ENCODE results near the gene RASA4B. TPM values are rescaled to one million over a fixed set of nuclear protein-coding genes. Genes with fewer than 3 reads are reported as not detected.
A peak's percentile ranks its signal among the peaks of the same experiment; 100 is the strongest.
"Not testable (repeated sequence)": the region's sequence is repeated elsewhere in the genome, so short reads cannot be mapped to it uniquely, and the experiment has no call there.

RASA4B gene
- 10 to 100 TPM; 20.0 to 29.8 TPM for total RNA-seq

DNA sequence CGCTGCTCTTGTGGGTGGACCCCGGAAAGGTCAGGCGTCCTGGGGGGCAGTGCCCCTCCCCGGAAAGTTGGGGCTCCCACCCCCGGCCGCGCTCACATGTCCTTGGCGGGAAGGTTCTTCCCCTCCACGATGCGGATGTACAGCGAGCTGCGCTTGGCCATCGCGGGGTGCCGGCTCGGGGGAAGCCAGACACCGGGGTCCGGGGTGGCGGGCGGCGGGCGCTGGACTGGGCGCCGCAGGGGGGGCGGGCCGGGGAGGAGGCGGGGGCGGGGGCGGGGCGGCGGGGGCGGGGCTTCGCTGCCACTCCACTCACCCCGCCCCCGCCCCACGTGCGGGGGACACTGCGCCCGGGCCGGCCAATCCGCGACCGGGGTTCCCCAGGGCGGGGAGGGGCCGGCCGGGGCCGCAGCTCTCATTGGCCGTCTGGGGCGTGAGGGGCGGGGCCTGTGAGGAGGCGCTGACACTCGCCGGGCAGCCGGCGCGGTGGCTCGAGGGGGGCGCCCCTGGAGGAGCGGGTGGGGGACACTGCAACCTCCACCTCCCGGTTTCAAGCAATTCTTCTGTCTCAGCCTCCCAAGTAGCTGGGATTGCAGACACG is at the start of gene RASA4B:
RASA4B (minus strand) TSS at position 228 of the 598 bp plus-strand sequence; CDS start at position 161, 67 bp downstream.
- not testable (repeated sequence) for H3K4me1 Mint-ChIP-seq (ENCODE audit: low read depth); H3K36me3 Mint-ChIP-seq (ENCODE audit: insufficient read depth in 2 of 2); H3K27ac Mint-ChIP-seq; H3K9me3 Mint-ChIP-seq; H3K27me3 Mint-ChIP-seq (ENCODE audit: low read depth)
- ATAC-seq (replicated peaks in 1 of 2) (peak; percentile 96 to 97), DNase-seq (peak in 1 of 2 donors; percentile 31)
- peak within 1 kb of the TSS; percentile 62 to 72 for H3K4me3 Mint-ChIP-seq

DNA sequence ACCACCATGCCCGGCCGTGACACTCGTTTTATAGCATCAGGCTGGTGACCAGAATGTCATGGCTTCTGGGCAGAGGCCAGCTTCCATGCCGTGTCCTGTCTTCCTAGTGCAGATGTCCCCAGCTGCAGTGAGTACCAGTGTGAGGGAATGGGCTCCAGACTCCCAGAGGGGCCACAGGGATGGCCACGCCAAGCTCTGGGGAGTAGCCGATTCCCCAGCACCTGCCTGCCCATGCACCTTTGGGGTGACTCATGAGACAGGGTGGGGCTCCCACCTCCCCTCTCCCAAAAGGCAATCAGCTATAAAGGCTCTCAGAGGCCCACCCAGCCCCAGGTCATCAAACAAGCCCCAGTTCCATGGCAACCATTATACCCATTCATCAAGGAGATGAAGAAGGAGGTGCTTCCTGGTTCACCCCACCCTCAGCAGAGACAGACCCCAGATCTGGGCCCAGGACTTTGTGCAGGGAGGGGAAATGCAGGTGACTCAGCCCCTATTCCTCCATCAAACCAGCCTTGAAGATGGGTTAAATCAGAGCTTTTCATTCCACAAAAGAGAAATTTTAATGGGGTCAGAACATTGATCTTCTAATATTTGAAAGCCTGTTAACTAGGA is 33.3 kb upstream of the RASA4B start, which contains the start of gene SPDYE2:
SPDYE2 (plus strand) TSS at position 419 of the 615 bp plus-strand sequence. CDS start 2,030 bp downstream, outside the sequence.
- not testable (repeated sequence) for H3K27me3 Mint-ChIP-seq (ENCODE audit: low read depth); DNase-seq; H3K4me1 Mint-ChIP-seq (ENCODE audit: low read depth); H3K9me3 Mint-ChIP-seq; H3K27ac Mint-ChIP-seq; H3K4me3 Mint-ChIP-seq; ATAC-seq (replicated peaks in 1 of 2); H3K36me3 Mint-ChIP-seq (ENCODE audit: insufficient read depth in 2 of 2)

DNA sequence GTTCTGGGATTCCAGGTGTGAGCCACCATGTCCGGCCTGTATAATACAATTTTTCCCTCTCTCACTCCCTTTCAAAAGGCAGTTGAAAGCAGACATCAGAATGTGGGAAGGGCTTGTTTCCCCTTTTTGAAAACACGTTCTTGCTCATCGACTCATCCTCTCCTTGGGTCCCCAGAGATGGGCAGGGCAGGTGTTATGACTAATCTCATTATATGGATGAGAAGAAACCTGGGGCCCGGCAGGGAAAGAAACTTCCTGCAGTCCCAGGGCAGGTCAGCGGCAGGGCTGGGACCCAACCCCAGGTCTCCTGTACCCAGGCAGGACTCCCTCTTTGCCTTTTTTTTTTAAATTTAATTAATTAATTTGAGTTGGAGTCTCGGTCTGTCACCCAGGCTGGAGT is 28.8 kb upstream of the RASA4B start:
- not testable (repeated sequence) for H3K9me3 Mint-ChIP-seq; H3K27ac Mint-ChIP-seq; H3K4me3 Mint-ChIP-seq; H3K36me3 Mint-ChIP-seq (ENCODE audit: insufficient read depth in 2 of 2); DNase-seq; H3K4me1 Mint-ChIP-seq (ENCODE audit: low read depth); H3K27me3 Mint-ChIP-seq (ENCODE audit: low read depth)
- peak; percentile 30 to 36 for ATAC-seq (replicated peaks in 1 of 2)

DNA sequence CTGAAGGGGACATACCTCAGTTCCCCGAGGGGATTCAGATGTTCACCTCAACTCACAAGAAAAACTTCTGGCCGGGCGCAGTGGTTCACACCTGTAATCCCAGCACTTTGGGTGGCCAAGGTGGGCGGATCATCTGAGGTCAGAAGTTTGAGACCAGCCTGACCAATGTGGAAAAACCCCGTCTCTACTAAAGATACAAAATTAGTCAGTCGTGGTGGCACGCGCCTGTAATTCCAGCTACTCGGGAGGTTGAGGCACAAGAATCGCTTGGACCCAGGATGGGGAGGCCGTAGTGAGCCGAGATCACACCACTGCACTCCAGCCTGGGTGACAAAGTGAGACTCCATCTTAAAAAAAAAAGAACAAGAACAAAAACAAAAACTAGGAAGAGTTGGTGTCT is 27.7 kb upstream of the RASA4B start:
- not testable (repeated sequence) for H3K36me3 Mint-ChIP-seq (ENCODE audit: insufficient read depth in 2 of 2); H3K9me3 Mint-ChIP-seq; ATAC-seq (replicated peaks in 1 of 2); H3K4me3 Mint-ChIP-seq; H3K4me1 Mint-ChIP-seq (ENCODE audit: low read depth); H3K27me3 Mint-ChIP-seq (ENCODE audit: low read depth); H3K27ac Mint-ChIP-seq
- peak in 1 of 2 donors; percentile 7 for DNase-seq

DNA sequence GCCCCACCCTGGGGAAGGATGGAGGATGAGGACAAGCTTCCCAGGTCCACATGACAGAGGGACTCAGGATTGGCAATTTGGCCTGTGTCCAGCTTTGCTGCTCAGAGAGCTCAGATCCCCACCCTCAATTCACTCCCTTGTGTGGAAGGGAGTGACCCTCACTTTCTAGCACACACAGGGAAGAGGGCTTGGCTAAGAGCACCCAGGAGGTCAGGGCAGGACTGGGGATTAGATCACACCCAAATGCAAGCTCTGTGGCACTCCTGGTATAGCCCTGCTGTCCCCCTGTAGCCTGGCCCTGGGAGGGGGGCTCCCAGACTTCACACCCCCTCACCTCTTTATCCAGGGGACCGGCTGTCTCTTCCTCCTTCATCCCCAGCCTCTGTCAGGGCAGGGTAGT is 26.8 kb upstream of the RASA4B start:
- not testable (repeated sequence) for H3K9me3 Mint-ChIP-seq; H3K27me3 Mint-ChIP-seq (ENCODE audit: low read depth); H3K36me3 Mint-ChIP-seq (ENCODE audit: insufficient read depth in 2 of 2); H3K27ac Mint-ChIP-seq; H3K4me1 Mint-ChIP-seq (ENCODE audit: low read depth); ATAC-seq (replicated peaks in 1 of 2); DNase-seq; H3K4me3 Mint-ChIP-seq

DNA sequence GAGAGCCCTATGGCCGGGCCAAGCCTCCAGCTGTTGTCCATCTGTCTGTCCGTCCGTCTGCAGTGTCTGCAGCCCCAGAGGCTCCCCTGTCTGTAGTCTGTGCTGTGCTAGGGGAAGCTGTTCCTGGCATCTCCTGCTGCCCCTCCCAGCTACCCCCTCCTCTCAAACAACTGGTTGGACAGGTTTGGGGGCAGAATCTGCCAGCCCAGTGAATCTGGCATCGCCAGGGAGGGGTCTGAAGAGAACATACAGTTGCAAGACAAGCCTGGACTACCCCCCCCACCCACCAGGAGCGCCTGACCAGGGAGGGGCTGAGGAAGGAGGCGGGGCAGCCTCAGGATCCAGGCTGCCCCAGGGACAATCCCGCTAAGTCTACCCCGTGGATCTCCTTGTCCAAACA is 26.0 kb upstream of the RASA4B start, which contains the start of gene UPK3BL2:
UPK3BL2 (minus strand) TSS at position 101 of the 400 bp plus-strand sequence; CDS start at position 41, 60 bp downstream.
- ATAC-seq (replicated peaks in 1 of 2); H3K27ac Mint-ChIP-seq; H3K4me1 Mint-ChIP-seq (ENCODE audit: low read depth); H3K27me3 Mint-ChIP-seq (ENCODE audit: low read depth); H3K36me3 Mint-ChIP-seq (ENCODE audit: insufficient read depth in 2 of 2); H3K9me3 Mint-ChIP-seq; H3K4me3 Mint-ChIP-seq; DNase-seq: not testable (repeated sequence)

DNA sequence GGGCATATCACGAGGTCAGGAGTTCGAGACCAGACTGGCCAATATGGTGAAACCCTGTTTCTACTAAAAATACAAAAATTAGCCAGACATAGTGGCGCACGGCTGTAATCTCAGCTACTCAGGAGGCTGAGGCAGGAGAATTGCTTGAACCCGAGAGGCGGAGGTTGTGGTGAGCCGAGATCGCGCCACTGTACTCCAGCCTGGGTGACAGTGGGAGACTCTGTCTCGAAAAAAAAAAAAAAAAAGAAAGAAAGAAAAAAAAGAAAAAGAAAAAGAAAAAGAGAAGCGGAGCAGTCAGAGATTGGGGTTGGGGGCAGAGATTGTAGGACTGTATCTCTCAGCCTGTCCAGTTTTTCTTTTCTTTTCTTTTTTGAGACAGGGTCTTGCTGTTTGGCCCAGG is 25.2 kb upstream of the RASA4B start:
- not testable (repeated sequence) for H3K27ac Mint-ChIP-seq; H3K4me3 Mint-ChIP-seq; DNase-seq; H3K27me3 Mint-ChIP-seq (ENCODE audit: low read depth); ATAC-seq (replicated peaks in 1 of 2); H3K9me3 Mint-ChIP-seq; H3K36me3 Mint-ChIP-seq (ENCODE audit: insufficient read depth in 2 of 2); H3K4me1 Mint-ChIP-seq (ENCODE audit: low read depth)

DNA sequence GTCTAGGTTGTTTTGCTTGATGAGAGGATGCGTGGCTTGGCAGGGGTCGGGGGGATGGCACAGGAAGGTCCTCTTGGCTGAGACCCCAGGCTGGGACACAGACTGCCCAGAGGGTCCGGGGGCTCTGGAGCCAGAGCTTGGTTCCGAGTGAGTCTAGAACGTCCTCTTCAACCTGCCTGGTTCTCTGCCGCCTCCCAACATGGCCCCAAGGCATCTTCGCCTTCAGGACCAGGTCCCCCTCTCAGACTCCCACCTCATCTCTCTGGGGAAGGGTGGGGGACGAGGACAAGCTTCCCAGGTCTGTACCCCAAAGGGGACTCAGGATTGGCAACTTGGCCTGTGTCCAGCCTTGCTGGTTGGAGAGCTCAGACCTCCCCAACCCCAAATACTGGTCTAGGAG is 24.5 kb upstream of the RASA4B start:
- not testable (repeated sequence) for H3K4me1 Mint-ChIP-seq (ENCODE audit: low read depth); H3K4me3 Mint-ChIP-seq; H3K36me3 Mint-ChIP-seq (ENCODE audit: insufficient read depth in 2 of 2); H3K27me3 Mint-ChIP-seq (ENCODE audit: low read depth); ATAC-seq (replicated peaks in 1 of 2); H3K27ac Mint-ChIP-seq; H3K9me3 Mint-ChIP-seq; DNase-seq

DNA sequence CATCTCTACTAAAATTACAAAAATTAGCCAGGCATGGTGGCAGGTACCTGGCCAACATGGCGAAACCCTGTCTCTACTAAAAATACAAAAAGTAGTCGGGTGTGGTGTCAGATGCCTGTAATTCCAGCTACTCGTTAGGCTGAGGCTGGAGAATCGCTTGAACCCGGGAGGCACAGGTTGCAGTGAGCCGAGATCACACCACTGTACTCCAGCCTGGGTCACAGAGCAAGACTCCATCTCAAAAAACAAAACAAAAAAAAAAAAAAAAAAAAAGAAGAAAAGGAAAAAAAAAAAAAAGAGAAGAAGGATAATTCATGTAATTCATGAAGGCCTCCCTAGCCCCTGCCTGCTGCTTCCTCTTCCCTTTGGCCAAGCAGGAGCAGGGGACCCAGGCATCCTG is 23.0 kb upstream of the RASA4B start:
- H3K9me3 Mint-ChIP-seq; H3K36me3 Mint-ChIP-seq (ENCODE audit: insufficient read depth in 2 of 2); H3K27ac Mint-ChIP-seq; DNase-seq; ATAC-seq (replicated peaks in 1 of 2); H3K4me1 Mint-ChIP-seq (ENCODE audit: low read depth); H3K4me3 Mint-ChIP-seq; H3K27me3 Mint-ChIP-seq (ENCODE audit: low read depth): not testable (repeated sequence)

DNA sequence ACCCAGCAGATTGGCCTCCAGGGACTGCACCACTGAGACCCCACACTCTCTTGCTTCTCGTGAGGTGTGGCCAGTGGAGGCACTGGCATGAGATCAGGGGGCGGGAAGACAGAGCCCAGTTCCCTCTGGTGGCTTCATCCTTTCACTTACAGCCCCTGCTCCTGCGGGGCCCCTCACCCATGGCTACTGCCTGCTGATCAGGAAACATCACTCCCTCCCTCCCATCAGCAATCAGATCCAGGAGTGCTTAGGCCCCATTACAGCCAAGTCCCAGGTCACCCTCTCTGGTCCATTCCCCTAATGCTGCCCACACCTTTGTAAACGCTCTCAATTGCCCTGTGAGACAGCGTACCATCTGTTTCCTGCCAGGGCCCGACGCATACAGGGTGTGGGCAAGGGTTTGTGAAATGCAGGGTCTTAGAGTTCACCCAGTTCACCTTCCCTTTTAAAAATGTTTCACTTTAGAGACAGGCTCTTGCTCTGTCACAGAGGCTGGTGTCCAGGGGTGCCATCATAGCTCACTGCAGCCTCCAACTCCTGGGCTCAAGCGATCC is 17.6 kb upstream of the RASA4B start:
- H3K4me1 Mint-ChIP-seq (ENCODE audit: low read depth); H3K9me3 Mint-ChIP-seq; DNase-seq; H3K27me3 Mint-ChIP-seq (ENCODE audit: low read depth); ATAC-seq (replicated peaks in 1 of 2); H3K4me3 Mint-ChIP-seq; H3K36me3 Mint-ChIP-seq (ENCODE audit: insufficient read depth in 2 of 2); H3K27ac Mint-ChIP-seq: not testable (repeated sequence)

DNA sequence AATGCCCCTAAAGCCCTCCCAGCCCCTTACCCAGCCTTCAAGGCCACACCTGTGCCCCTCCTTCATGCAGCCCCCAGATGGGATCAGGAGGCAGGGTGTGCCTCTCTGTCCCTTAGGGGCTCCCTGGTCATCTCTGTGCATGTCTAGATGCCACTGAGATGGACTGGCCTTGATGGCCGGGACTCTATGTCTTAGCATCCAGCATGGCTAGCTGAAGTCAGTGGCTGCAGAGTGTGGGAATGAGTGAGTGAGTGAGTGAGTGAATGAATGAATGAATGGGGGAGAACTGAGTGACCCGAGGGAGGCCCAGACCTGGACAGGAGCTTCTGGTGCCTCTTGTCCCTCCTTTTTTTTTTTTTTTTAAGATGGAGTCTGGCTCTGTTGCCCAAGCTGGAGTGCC is 14.6 kb upstream of the RASA4B start:
- not testable (repeated sequence) for DNase-seq; H3K36me3 Mint-ChIP-seq (ENCODE audit: insufficient read depth in 2 of 2); H3K4me1 Mint-ChIP-seq (ENCODE audit: low read depth); ATAC-seq (replicated peaks in 1 of 2); H3K27ac Mint-ChIP-seq; H3K4me3 Mint-ChIP-seq; H3K9me3 Mint-ChIP-seq; H3K27me3 Mint-ChIP-seq (ENCODE audit: low read depth)

DNA sequence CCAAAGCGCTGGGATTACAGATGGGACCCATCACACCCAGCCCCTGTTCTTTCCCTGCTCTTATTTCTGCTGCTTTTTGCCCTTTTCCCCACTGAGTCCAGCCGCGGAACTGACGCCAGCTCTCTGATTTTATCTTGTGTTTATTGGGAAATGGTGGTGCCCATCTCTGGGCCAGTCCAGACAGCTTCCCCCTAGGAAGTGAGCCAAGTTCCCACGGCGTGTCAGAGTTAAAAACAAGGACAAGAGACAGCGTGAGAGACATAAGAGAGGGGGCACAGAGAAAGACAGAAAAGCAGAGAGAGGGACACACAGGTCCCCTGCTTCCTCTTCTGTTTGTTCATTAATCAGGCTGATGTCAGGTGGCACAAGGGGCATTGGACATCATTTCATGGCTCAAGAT is 14.0 kb upstream of the RASA4B start:
- ATAC-seq (replicated peaks in 1 of 2); H3K27me3 Mint-ChIP-seq (ENCODE audit: low read depth); H3K4me1 Mint-ChIP-seq (ENCODE audit: low read depth); H3K9me3 Mint-ChIP-seq; H3K36me3 Mint-ChIP-seq (ENCODE audit: insufficient read depth in 2 of 2); H3K4me3 Mint-ChIP-seq; H3K27ac Mint-ChIP-seq; DNase-seq: not testable (repeated sequence)

DNA sequence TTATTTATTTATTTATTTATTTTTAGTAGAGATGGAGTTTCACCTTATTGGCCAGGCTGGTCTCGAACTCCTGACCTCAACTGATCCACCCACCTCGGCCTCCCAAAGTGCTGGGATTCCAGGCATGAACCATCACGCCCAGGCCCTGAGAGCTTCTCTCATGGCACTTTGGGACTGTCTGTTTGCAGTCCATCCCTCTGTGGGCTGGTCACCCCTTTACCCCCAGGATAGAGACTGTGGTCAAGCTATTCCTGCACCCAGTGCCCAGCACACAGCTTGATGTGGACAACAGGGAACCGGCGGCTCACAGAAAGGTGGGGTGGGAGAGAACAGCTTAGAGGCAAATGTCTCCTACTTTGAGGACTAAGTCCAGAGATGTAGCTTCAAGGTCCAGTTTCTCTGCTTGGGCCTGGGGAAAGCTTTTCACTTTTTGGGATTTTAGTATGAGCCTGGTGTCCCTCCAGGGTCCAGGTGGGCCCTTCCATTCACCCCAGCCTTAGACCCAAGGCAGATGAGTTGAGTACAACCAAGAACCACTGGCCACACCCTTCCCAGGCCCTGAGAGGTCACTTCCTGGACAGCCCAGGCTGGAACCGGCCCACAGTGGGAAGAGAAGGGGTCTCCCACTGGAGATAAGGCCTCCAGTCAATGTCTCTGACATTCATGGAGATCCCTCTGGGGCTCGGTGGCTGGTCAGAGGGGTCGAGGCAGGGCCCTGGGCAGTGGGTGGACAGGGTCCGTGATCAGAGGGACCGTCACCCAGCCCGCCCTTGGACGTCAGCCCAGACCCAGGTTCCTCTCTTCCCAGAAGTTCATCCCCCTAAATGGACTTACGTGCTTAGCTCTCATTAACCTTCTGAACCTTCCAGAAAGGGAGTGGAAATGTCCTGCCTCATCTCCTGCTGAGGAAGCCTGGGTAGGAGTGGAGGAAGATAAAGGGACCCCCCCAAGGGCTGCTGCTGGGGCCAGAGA is 10.5 kb upstream of the RASA4B start:
- not testable (repeated sequence) for H3K27ac Mint-ChIP-seq; H3K36me3 Mint-ChIP-seq (ENCODE audit: insufficient read depth in 2 of 2); H3K4me3 Mint-ChIP-seq; H3K27me3 Mint-ChIP-seq (ENCODE audit: low read depth); DNase-seq; H3K4me1 Mint-ChIP-seq (ENCODE audit: low read depth); ATAC-seq (replicated peaks in 1 of 2); H3K9me3 Mint-ChIP-seq
